ENCODE data around the gene IGSF6. TPM values are rescaled to one million over a fixed set of nuclear protein-coding genes. Genes with fewer than 3 reads are reported as not detected.

IGSF6 gene
- total and polyA plus RNA-seq, 9 of the 15 experiments (the other 6 are each of a cell fraction or from before 2014, with no cell fraction given), result 0.07 TPM; not detected in 8

- TF ChIP-seq E2F8 (IDR thresholded peaks at IDR 0.05; ENCODE audit: low read depth, partially characterized antibody) (peak; percentile 15), CREB3L1 (IDR thresholded peaks at IDR 0.05; ENCODE audit: borderline replicate concordance, low read depth) (no peak), TSC22D4 (tag; IDR thresholded peaks at IDR 0.05) (no peak)
Observed at GRCh38 chr16:21611198-21611555, 41.2 kb downstream of the IGSF6 start (continued).

DNA sequence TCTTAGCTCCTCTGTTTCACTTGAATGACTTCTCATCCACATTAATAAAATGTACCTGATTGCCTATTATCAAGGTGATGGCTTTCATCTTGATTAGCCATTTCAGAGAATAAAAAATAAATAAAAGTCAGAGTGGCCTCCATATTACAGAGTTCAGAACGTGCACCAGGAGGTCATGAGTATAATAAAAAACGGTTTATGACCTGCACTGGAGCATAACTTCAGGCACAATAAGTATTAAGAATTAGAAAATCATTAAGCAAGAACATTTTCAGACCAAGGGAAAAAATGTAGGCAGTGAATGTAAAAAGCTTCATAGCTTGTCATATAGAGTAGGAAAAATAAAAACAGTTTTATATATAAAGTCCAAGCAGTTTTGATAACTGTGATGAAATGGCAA, 41.6 kb downstream of the IGSF6 start:
- Histone ChIP-seq H3K9me3 (replicated peaks; ENCODE audit: control insufficient read depth, insufficient read depth, low read depth, low read length) (no peaks in the 10 kb centered on the region), H3K4me3 (no peak overlapping the region), H3K4me1 (replicated peaks in 1 of 2; ENCODE audit: control insufficient read depth in 2 of 2, insufficient read depth in 2 of 2, low read length in 2 of 2) (peaks cover 13 to 50% of the 10 kb centered on the region in 2 experiments), H3K27me3 (ENCODE audit: control insufficient read depth in 2 of 2, insufficient read depth in 2 of 2, low read length in 2 of 2) (no peaks in the 10 kb centered on the region), H3K9ac (ENCODE audit: insufficient read depth in 1 of 2, low read depth in 2 of 2, low read length in 2 of 2) (no peak overlapping the region), H2AFZ (ENCODE audit: low read depth, low read length) (no peak overlapping the region), H3K9me1 (ENCODE audit: control insufficient read depth, insufficient read depth, low read length) (no peaks in the 10 kb centered on the region), H3K4me2 (ENCODE audit: insufficient read depth, low read length) (no peak overlapping the region), H3K36me3 (ENCODE audit: control insufficient read depth, insufficient read depth, low read length) (peaks cover 25% of the 10 kb centered on the region; the same call in 2 of the 3 replicates), H3K27ac (ENCODE audit: extremely low read depth, low read depth, low read length) (no peak overlapping the region), H4K20me1 (replicated peaks; ENCODE audit: control insufficient read depth, insufficient read depth, low read length) (peaks cover 19% of the 10 kb centered on the region), H3K79me2 (ENCODE audit: control insufficient read depth, insufficient read depth, low read length) (peaks cover 82% of the 10 kb centered on the region)
- ATAC-seq (no peak), DNase-seq (ENCODE audit: extremely low read depth in 1 of 4, low spot score in 3 of 4) (no peak), FAIRE-seq (no peak)
- ChIA-PET CTCF (ENCODE audit: low intra/inter-chr PET ratio) (no interaction called here), POLR2A (interaction anchor here (2.3 kb wide), 1 partner anchor 9 kb away, joined by 14 read pairs; no protein-coding TSS in a partner anchor)
- intact Hi-C loops (cut with micrococcal nuclease), result no loop called here
- in situ Hi-C loops (cut with MboI), result no loop called here
- WGBS (ENCODE audit: insufficient coverage, low coverage, missing lambda C conversion rate), result 19% methylated on average over 2 of the region's 2 CpGs
- no TSS peak for BruUV-seq (replicated peaks)
- no peak for TF ChIP-seq THAP7 (CRISPR knock-in tag; IDR thresholded peaks at IDR 0.05)
- no peak for TF ChIP-seq HNRNPK (IDR thresholded peaks at IDR 0.05; ENCODE audit: low read depth, low read length, poor library complexity, severe bottlenecking)
- TF ChIP-seq ZNF583 (CRISPR knock-in tag; IDR thresholded peaks at IDR 0.05), result no peak
- no peak for TF ChIP-seq DIDO1 (tag; IDR thresholded peaks at IDR 0.05; ENCODE audit: low read depth)
- TF ChIP-seq, protein P1, sequence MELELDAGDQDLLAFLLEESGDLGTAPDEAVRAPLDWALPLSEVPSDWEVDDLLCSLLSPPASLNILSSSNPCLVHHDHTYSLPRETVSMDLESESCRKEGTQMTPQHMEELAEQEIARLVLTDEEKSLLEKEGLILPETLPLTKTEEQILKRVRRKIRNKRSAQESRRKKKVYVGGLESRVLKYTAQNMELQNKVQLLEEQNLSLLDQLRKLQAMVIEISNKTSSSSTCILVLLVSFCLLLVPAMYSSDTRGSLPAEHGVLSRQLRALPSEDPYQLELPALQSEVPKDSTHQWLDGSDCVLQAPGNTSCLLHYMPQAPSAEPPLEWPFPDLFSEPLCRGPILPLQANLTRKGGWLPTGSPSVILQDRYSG (tag; conservative IDR thresholded peaks at IDR 0.05; ENCODE audit: low read depth), result no peak
- no peak for TF ChIP-seq HSF4 (CRISPR knock-in tag; IDR thresholded peaks at IDR 0.05; ENCODE audit: borderline replicate concordance)
- no peak for TF ChIP-seq MITF (IDR thresholded peaks at IDR 0.05)
- no peak for TF ChIP-seq ZNF77 (CRISPR knock-in tag; IDR thresholded peaks at IDR 0.05)
- TF ChIP-seq ELF4 (CRISPR knock-in tag; IDR thresholded peaks at IDR 0.05), result no peak
- TF ChIP-seq ZNF561 (CRISPR knock-in tag; conservative IDR thresholded peaks at IDR 0.05), result no peak
- TF ChIP-seq ELF2 (CRISPR knock-in tag; IDR thresholded peaks at IDR 0.05), result no peak
